Retina (tissue), 1 donor: ENCODE results near the gene MBD5.
"Not testable (repeated sequence)": the region's sequence is repeated elsewhere in the genome, so short reads cannot be mapped to it uniquely, and the experiment has no call there.

Experiments used
- DNase-seq: peaks from one replicate; pipeline ENCODE4 v3.0.0-alpha.2; 2016

Gene MBD5

GRCh38 chr2:148021059-148021861 is at the start of gene MBD5:
MBD5 (plus strand) TSS chr2:148021091.
- DNase-seq = no peak

GRCh38 chr2:147976102-147976501 is 44.8 kb upstream of the MBD5 start:
- no peak for DNase-seq

GRCh38 chr2:147977679-147978078 is 43.2 kb upstream of the MBD5 start:
- DNase-seq = no peak

- no peak for DNase-seq
Observed at GRCh38 chr2:147980940-147981528, 39.9 kb upstream of the MBD5 start.

GRCh38 chr2:147989102-147989501 is 31.8 kb upstream of the MBD5 start:
- no peak for DNase-seq

GRCh38 chr2:147989809-147990403 is 31.0 kb upstream of the MBD5 start:
- DNase-seq = peak; percentile 3

- DNase-seq = not testable (repeated sequence)
Observed at GRCh38 chr2:147994965-147995364, 25.9 kb upstream of the MBD5 start.

GRCh38 chr2:147996828-147997227 is 24.1 kb upstream of the MBD5 start:
- no peak for DNase-seq

GRCh38 chr2:147998203-147998602 is 22.7 kb upstream of the MBD5 start:
- DNase-seq = no peak

GRCh38 chr2:147999126-147999525 is 21.8 kb upstream of the MBD5 start:
- no peak for DNase-seq

GRCh38 chr2:148000095-148000494 is 20.8 kb upstream of the MBD5 start:
- DNase-seq = no peak

- DNase-seq = not testable (repeated sequence)
Observed at GRCh38 chr2:148002420-148002819, 18.5 kb upstream of the MBD5 start.

- DNase-seq = no peak
Observed at GRCh38 chr2:148006249-148007007, 14.5 kb upstream of the MBD5 start.

GRCh38 chr2:148007219-148007900 is 13.5 kb upstream of the MBD5 start:
- DNase-seq = no peak

GRCh38 chr2:148008411-148008810 is 12.5 kb upstream of the MBD5 start:
- not testable (repeated sequence) for DNase-seq

GRCh38 chr2:148013876-148014275 is 7.0 kb upstream of the MBD5 start:
- no peak for DNase-seq

GRCh38 chr2:148014616-148015015 is 6.3 kb upstream of the MBD5 start:
- no peak for DNase-seq

GRCh38 chr2:148020111-148021058 is 506 bp upstream of the MBD5 start, which contains the start of gene ORC4:
ORC4 (minus strand) TSS chr2:148020737; CDS start chr2:147975958, 44,779 bp downstream.
- DNase-seq = peak; percentile 97

- peak; percentile 16 for DNase-seq
Observed at GRCh38 chr2:148021886-148022285, 995 bp downstream of the MBD5 start.

GRCh38 chr2:148022351-148022750 is 1.5 kb downstream of the MBD5 start:
- no peak for DNase-seq

- DNase-seq = no peak
Observed at GRCh38 chr2:148022882-148023281, 2.0 kb downstream of the MBD5 start.
